Gastroesophageal sphincter (tissue), 3 donors: ENCODE measurements around the gene CSNK1G1.

Source experiments
- CTCF ChIP-seq, 4 experiments: fragments of 200-600 bp in 2 of 4; fragments of 450-650 bp in 2 of 4; sonication (generic) in 1 of 4; IDR thresholded peaks; one replicate each; pipeline ENCODE4 v1.5.1; 2017 to 2019; ENCODE audit warnings: antibody characterized with exemption in 4 of 4, mild to moderate bottlenecking in 2 of 4, moderate library complexity in 2 of 4
- EP300 ChIP-seq: sonication (generic); formaldehyde crosslinking; IDR thresholded peaks from one replicate; pipeline ENCODE4 v1.6.1; 2017; ENCODE audit warnings: antibody characterized with exemption, mild to moderate bottlenecking
- POLR2A ChIP-seq, 2 donors: fragments of 450-650 bp; IDR thresholded peaks; one replicate each; pipeline ENCODE4 v1.6.1; 2017; ENCODE audit warnings: antibody characterized with exemption in 2 of 2, mild to moderate bottlenecking in 2 of 2, moderate library complexity in 1 of 2
- POLR2AphosphoS5 ChIP-seq: sonication (generic); formaldehyde crosslinking; IDR thresholded peaks from one replicate; pipeline ENCODE4 v1.6.1; 2017; ENCODE audit warnings: antibody characterized with exemption

GRCh38 chr15:64381000-64381751, 25.2 kb upstream of the CSNK1G1 start, which contains the start of gene PCLAF:
- TF ChIP-seq CTCF (IDR thresholded peaks at IDR 0.05): no peak
- TF ChIP-seq POLR2A (IDR thresholded peaks at IDR 0.05): no peak
- TF ChIP-seq POLR2AphosphoS5: no peak
- no peak for TF ChIP-seq EP300
